ENCODE measurements around the gene TRPV3. TPM values are rescaled to one million over a fixed set of nuclear protein-coding genes. Genes with fewer than 3 reads are reported as not detected.
"Not testable (repeated sequence)": the region's sequence is repeated elsewhere in the genome, so short reads cannot be mapped to it uniquely, and the experiment has no call there.

The TRPV3 gene
- total RNA-seq, 1 donor from 2014 or later: 5.7 TPM

DNA sequence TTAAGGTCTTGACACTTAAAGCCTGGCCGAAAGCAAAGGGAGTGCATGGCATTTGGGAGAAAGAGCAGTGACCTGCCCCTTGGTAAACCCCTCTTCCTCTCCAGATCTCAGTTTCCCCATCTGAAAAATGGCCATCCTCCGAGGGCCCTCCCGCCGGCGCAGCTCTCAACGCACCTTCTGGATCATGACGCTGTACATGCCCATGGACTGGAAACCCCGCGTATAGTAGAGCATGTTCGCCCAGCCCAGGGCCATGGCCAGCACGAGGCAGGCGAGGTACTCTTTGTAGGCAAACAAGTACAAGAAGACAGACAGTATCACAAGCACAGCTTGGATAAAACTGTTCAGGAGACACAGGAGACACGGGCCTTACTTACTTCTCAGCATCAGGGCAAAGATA, 33.6 kb downstream of the TRPV3 start:
- DNase-seq (ENCODE audit: low spot score): no peak

DNA sequence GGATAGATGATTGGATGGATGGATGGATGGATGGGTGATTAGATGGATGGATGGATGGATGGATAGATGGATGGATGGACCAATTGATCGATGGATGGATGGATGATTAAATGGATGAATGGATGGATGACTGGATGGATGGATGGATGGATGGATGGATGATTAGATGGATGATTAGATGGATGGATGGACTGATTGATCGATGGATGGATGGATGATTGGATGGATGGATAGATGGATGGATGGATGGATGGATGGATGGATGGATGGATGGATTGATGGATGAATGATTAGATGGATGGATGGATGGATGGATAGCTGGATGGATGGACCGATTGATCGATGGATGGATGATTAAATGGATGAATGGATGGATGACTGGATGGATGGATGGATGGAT, 38.1 kb downstream of the TRPV3 start:
- DNase-seq (ENCODE audit: low spot score): not testable (repeated sequence)

DNA sequence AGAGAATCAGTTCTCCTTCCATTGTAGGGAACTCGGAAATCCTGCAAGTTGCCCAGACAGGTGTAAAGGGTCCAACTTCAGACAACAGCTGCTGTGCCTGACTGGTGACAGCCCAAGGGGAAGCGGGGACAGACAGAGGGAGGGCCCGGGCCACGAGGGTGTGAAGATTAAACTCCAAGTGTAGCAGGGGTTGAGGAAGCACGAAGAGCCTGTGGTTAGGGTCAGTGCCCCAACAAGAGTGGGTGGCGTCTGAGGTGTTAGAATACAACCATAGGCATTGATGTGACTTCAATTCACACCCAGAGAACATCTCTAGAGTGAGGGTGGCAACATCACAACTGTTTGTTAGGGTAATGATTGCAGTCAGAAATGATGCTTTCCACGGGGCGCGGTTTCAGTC, 42.7 kb downstream of the TRPV3 start:
- DNase-seq (ENCODE audit: low spot score): no peak

DNA sequence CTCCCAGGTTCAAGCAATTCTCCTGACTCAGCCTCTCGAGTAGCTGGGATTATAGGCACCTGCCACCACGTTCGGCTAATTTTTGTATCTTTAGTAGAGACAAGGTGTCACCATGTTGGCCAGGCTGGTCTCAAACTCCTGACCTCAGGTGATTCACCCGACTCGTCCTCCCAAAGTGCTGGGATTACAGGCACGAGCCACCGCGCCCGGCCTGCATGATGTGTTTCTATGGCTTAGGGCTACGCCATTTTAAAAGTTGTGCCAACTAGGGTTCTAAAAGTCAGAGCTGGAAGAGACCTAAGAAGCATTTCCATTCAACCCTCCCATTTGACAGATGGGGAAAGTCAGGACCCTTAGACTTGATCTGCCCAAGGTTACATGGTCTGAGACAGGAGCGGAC, 43.4 kb downstream of the TRPV3 start:
- DNase-seq (ENCODE audit: low spot score): not testable (repeated sequence)

DNA sequence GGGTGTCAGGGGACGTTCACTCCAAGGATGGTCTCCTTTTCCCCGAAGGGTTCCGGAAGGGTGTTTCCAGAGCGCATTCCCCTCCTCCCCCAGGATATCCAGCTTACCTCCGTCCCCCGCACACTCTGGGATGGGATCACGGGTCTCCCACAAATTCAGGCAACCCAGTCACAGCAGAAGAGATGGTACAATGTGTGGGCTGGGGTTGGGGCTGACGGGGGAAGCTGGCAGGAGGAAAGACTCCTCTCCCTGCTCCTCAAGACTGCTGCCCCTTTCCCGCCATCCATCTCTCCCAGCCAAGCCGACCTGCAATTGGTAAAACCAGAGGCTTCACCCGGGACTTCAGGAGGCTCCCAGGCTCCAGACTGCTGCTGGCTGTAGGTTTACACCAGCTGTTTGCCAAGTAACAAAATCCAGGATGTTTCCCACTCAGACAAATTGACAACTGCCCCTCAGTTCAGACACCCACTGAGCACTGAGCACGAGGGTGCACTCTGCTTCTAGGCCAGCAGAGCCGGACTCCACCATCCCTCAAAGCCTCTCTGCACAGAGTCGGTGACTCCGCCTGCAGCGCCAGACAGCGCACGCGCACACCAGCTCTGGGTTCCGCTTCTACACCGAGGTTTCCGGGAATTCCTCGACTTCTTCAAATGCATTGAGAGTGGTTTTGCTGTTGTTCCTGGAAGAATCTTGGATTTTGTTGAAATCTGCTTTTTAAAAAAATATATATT, 44.1 kb downstream of the TRPV3 start:
- DNase-seq (ENCODE audit: low spot score): no peak

DNA sequence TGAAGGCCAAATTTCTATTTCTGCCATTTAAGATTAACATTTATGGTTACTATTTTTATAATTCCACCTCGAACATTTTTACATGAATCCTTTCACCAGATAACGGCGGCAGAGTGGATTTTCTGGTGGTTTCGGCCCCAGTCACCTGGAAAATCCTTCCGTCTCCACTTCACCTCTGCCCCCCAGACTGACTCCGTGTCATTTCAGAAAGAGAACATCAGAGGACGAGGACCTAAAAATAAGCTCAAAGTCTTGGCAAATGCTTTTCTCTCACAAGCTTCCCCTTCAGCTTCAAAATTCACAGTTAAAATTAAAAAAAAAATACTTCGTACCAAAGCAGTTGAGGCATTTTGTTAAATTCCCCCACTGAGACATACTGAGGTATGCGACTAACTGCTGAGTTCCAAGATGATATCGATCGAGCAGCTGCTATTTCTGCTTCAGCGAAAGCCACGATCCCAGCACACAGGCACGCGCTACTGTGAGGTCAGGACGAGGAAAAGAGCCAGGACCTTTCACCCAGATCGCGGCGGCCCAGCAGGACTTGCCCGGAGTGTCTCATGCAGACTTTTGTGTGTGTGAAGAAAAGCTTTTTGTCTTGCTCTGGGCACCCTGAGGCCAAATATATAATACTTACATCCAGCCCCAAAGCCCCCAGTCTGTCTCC, 45.0 kb downstream of the TRPV3 start:
- peak; percentile 88 for DNase-seq (ENCODE audit: low spot score)

DNA sequence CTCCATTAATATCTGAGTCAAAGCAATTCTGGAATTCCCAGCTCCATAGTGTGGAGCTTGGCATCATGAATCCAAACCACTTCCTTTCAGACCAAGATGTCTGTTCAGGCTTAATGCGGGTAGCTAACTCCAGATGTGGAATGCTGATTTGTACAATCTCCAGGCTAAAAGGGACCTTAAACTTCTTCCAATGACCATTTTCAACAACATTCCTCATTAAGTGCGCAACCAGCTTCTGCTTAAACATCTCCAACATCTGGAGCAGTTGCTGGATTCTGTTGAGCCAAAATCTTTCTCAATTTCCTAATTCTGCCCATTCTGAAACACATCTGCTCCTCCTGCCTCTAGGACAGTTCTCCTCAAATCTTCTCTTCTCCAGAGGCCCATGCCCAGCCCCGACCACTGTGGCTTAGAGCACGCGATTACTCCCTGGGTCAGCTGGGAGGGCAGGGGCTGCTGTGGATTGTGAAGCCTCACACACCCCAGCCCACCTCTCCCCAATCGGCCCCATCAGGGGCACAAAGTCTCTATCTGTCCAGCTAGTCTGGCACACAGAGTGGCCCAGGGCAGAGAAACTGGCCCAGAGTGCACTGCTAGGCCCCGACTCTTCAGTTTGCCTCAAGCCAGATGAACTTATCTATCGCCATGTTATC, 45.6 kb downstream of the TRPV3 start:
- no peak for DNase-seq (ENCODE audit: low spot score)

DNA sequence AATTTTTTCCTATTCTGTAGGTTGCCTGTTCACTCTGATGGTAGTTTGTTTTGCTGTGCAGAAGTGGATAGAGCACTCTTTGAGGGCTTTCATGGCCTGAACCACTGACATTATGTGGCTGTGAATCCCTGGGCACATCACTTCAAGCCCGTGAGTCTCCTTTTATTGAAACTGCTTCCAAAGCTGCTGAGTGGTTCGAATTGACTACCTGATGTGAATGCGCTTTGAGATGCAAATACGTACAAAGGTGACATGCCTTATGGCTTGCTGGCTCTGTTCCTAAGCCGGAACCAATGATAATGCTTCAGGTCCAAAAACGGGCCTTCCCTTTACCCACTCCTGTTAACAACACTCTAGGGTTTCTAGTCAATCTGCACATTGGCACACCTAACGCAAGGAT, 47.5 kb downstream of the TRPV3 start:
- DNase-seq (ENCODE audit: low spot score): no peak

DNA sequence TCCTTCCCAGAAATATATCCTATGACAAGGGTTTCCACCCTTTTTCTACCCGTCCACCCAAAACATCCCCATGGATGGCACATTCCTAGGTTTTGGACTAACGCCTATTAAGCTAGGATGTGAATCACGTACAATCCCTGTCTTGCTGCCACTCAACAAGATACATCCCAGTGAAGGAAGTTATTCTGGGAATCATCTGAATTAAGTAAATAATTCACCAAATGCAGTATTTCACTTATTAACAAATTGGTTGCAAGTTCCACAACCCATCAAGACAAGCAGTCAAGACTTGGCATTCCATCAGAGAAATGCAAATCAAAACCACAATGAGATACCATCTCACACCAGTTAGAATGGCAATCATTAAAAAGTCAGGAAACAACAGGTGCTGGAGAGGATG, 49.7 kb downstream of the TRPV3 start:
- DNase-seq (ENCODE audit: low spot score): no peak

DNA sequence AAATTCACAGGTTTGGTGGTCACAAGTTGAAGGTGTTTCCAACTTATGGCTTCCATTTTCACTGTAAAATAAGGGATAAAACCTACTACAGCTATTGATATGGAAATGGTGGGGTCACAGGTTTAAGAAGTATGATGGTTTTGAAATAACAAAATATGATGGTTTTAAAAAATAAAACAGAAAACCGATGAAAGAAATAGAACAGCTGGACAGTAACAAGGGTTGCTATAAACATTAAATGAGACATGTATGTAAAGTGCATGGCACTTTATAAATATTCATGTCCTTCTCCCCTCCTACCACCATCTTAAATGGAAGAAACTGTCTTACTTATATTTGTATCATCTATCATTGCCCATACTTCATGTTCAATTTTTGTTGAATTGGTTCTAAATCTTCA, 50.5 kb downstream of the TRPV3 start:
- DNase-seq (ENCODE audit: low spot score): no peak

DNA sequence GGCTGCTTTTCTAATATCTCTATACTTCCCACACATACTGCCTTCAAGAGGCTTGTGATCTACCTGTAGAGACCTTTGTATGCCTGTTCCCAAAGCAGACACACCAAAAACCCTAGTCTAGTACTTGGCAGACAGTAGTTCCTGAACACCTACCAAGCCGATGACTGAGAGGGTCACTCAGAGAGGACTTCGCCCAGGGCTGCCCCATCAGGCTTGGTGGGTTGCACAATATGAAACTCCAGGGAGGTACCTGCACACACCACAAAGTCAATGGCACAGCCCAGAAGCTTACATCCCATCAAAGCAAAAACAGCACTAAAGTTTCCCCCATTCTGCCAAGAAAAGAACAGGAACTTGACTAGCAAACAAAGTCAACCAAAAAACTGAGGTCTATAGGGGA, 51.6 kb downstream of the TRPV3 start:
- no peak for DNase-seq (ENCODE audit: low spot score)

DNA sequence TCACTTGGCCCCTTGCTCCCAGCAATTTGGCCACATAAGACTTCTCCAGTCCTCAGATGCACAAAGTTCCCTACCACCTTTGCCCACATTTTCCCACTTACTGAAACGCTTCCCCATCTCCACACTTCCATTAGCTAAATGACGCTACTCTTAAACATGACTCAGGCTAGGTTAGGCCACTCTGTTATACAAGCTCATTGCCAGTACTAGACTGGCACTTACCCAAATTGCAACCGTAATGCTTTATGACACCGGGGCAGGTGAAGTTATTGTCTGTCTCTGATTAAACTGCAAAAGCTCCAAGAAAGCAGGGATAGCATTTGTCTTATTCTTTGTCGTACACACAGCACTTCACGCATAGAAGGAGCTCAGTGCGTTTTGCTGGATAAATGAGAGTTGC, 52.6 kb downstream of the TRPV3 start:
- no peak for DNase-seq (ENCODE audit: low spot score)

DNA sequence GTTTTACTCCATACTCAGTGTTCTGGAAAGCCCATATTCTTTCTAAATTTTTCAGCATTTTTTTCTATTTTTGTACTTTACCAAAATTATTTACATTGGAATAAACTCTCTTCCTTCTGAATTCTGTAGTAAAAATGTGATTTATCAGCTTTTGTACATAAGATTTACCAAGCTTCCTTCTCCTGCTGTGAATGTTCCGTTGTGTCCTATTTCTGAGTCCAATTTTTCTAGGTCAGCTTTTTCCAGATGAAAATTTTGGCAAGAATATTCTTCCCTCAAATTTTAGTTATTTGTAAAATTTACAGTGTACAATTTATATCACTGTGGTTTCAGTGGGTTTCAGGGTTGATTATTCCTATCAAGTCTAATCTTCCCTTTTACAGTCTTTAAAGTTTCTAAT, 54.3 kb downstream of the TRPV3 start:
- no peak for DNase-seq (ENCODE audit: low spot score)

DNA sequence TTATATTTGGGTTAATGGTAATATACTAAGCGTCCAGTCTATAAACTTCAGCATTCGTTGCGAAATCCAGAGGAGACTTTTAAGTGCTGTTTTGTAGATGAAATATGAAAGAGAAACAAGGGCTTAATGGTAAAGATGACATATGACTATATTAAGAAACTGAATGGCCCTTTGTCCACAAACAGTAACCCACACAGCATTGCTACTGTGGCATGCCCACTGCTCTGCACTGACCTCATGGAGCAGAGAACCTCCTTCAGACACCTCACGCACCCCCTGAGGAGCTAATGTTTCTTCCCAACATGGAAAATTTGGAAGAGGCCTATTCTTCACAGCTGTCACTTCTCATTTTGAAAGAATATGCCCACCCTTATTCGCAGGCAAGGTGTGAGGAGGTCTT, 55.1 kb downstream of the TRPV3 start:
- DNase-seq (ENCODE audit: low spot score): no peak

DNA sequence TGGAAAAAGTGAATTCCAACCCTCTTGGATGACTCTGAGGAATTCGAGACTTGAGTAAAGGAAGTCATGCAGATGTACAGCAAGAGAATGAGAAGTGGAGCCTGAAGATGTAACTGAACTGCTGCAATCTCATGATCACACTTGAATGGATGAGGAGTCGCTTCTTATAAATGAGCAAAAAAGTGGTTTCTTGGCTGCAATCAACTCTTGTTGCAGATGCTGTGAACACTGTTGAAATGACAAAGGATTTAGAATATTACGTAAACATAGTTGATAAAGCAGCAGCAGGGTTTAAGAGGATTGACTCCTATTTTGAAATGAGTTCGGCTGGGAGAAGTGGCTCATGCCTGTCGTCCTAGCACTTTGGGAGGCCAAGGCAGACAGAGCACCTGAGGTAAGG, 56.3 kb downstream of the TRPV3 start:
- DNase-seq (ENCODE audit: low spot score): no peak

DNA sequence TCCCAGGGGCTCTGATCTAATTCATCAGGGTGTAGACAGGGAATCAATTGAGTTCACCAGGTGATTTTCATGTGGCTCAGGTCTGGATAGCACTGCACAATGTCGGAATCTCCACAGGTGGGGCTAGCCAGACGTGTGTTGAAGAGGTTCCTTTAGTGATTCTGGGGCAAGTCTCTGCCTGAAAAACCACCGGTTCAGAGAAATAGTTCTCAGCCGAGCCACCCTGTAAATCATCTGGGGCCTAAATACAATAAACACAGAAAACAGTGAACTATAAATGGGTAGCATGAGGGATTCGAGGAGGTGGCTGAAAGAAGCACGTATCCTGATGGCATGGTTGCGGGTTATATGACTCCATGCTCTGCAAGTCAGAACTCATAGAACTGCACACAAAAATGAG, 60.5 kb downstream of the TRPV3 start:
- DNase-seq (ENCODE audit: low spot score): no peak

DNA sequence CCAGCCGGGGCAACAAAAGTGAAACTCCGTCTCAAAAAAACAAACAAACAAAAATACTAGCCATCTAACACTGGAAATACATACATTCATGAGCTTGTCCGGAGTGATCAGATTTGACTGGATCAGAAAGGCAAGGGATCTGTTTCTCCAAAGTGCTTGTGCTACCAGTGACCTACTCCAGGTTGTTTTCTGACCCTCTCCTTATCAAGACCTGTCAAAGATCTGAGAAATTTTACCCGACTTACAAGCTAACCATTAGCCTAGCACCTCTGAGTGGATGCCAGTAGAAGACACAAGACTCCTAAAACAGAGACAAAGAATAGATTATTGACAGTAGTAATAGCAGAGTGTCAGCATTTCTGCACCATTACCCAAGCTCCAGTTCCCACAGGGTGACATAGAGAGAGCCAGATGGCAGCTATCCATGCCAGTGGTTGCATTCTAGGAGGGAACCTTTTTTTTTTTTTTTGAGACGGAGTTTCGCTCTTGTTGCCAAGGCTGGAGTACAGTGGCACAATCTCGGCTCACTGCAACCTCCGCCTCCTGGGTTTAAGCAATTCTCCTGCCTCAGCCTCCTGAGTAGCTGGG, 72.0 kb downstream of the TRPV3 start:
- peak; percentile 55 for DNase-seq (ENCODE audit: low spot score)

DNA sequence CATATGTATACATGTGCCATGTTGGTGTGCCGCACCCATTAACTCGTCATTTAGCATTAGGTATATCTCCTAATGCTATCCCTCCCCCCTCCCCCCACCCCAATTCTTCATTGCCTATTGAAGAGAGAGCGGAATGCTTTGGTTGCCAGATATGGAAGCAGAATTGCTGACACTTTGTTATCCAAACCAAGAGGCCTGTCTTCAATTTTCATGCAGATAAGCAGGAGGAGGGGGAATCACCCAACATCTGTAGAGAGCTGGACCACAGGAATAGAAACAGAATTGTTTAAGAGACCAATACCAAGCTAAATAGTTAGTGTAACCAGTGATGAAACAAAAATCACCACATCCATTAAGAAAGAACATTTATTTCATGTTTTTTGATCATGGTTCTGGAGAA, 74.8 kb downstream of the TRPV3 start:
- no peak for DNase-seq (ENCODE audit: low spot score)

DNA sequence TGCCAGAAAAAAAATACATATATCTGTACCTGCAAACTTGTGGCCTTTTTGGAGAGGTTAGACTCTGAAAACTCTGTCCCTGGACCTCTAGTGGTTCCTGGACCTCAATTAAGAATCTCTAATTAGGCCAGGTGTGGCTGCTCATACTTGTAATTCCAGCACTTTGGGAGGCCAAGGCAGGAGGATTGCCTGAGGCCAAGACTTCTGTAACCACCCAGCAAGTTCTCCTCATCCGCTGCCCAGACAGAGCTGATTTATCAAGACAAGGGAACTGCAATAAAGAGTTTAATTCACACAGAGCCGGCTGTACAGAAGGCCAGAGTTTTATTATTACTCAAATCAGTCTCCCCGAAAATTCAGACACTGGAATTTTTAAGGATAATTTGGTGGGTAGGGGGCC, 77.6 kb downstream of the TRPV3 start:
- DNase-seq (ENCODE audit: low spot score): no peak

DNA sequence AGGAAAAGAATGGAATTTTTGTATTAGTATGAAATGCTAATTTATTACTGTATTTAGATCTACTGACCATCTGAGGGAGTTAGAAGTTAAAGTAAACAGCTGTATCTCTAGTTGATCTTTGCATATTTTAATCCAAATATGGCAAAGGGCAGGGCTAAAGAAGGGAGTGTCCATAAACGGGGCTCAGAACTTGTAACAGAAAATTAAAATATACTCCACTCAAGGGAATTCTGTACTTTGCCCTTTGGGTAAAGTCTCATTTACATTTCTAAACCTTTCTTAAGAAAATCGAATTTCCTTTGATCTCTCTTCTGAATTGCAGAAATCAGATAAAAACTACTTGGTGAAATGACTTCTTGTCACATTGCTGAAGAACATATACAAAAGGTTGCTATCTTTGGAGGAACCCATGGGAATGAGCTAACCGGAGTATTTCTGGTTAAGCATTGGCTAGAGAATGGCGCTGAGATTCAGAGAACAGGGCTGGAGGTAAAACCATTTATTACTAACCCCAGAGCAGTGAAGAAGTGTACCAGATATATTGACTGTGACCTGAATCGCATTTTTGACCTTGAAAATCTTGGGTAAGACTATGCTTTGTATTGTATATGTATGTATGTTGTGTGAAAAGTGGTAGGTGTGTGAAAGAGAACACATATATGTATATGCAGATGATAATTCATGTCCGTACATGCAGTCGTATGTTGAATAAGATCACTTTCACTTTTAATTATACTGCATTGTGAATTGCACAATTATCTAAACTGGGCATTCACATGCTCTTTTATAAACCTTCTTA, 81.6 kb downstream of the TRPV3 start, which contains the start of gene ASPA:
Gene ASPA (plus strand): TSS at position 186 of the 799 bp plus-strand sequence. CDS start 163 bp downstream, at position 349.
- DNase-seq (ENCODE audit: low spot score): no peak

DNA sequence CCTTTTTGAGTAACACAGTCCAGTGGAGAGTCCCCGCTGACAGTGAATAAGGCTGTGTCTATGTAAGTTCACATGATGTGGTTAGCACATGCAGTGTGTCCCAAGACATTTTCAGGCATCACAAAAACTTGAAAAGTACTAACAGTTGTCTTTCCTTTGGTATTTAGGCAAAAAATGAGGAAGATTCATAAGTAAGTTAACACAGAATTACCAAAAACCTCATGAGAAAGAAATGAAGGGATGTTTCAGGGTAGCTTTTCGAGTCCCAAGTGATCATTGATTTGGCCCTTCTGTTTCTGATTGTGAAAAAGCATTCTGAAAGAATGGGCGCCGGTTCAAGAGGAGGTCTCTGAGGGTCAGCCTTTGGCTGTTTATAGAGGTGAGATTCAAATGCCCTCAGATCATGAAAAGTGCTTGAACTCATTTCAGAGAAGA, 82.3 kb downstream of the TRPV3 start:
- DNase-seq (ENCODE audit: low spot score): no peak

DNA sequence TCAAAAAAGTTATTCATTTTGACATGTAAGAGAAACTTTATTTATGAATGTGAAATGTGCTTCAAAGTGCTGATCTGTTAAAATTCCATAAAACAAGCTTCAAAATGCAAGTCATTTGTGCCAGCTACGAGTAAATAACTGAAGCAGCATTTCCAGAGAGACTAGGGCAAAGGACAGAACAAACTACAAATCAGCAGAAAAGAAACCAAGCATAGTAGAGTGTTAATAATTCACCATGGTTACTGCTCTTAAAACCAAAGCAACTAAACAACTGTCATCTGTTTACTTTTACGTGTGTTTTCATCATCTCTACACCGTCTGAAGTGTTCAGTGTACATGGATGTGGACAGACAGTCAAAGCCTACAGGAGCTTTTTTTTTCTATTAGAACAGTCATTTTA, 83.4 kb downstream of the TRPV3 start:
- no peak for DNase-seq (ENCODE audit: low spot score)

Measured in mucosa of gallbladder (tissue), 1 donor.